Measurements from ENCODE around the gene RFT1. TPM values are rescaled to one million over a fixed set of nuclear protein-coding genes. Genes with fewer than 3 reads are reported as not detected.

The RFT1 gene
- total and polyA plus RNA-seq, 2 donors: 8.0 to 15.6 TPM

DNA sequence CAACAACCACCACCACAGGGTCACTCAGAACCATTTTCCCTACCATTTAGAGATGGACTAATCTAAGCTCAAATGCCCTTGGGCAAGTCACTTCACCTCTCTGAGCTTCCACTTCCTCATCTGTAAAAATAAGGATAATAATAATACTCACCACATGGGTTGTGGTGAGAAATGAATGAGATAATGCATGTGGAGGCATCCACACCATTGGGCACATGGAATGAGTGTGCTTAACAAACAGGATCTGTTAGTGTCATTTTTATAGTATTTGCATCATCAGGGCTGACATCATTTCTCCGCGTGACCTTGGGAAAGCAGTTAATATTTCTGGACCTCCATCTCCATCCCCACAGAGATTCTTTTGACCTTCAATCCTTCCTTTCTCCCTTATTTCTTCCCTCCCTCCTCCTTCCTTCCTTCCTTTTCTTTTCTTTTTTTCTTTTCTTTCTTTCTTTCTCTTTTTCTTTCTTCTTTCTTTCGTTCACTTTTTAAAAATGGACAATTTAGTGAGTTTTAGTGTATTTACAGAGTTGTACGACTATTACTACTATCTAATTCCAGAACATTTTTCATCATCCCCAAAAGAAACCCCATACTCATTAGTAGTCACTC lies 7.7 kb upstream of the RFT1 start:
- Histone ChIP-seq H3K4me1 (ENCODE audit: control insufficient read depth in 2 of 2, insufficient read depth in 2 of 2, low read length in 2 of 2) (peaks cover 0 to 23% of the 10 kb centered on the region in 2 donors), H3K4me3 (ENCODE audit: low read length in 2 of 2) (no peak overlapping the region), H3K27ac (ENCODE audit: low read depth in 1 of 2, low read length in 1 of 2) (no peak overlapping the region), H3K9me3 (ENCODE audit: control insufficient read depth in 2 of 2, insufficient read depth in 1 of 2, low read length in 1 of 2) (no peaks in the 10 kb centered on the region), H3K27me3 (ENCODE audit: control insufficient read depth in 2 of 2, insufficient read depth in 1 of 2, low read length in 1 of 2) (no peaks in the 10 kb centered on the region), H3K36me3 (ENCODE audit: control insufficient read depth in 2 of 2, insufficient read depth in 2 of 2, low read length in 1 of 2) (no peaks in the 10 kb centered on the region)
- DNase-seq (ENCODE audit: low read depth in 6 of 9, low spot score in 9 of 9): no peak
- 99% methylated on average over 4 of the region's 4 CpGs for WGBS

DNA sequence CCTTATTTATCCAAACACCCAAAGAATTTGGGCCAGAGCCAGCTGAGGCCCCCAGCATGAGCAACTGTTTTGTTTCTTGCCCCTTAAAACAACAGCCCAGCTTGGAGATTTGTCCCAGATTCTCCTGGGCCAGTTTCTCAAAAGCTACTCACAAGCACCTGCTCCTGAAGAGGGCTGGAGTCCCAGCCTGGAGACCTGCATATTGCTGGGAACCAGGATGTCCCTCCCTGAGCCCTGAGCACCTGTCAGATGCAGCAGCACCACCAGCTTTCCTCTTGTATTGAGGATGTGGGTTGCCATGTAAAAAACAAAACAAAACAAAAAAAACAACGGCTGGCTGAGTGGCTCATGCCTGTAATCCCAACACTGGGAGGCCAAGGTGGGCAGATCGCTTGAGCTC lies 7.0 kb upstream of the RFT1 start:
- 69% methylated on average over 2 of the region's 2 CpGs for WGBS
- Histone ChIP-seq H3K4me1 (ENCODE audit: control insufficient read depth in 2 of 2, insufficient read depth in 2 of 2, low read length in 2 of 2) (peaks cover 0 to 23% of the 10 kb centered on the region in 2 donors), H3K27ac (ENCODE audit: low read depth in 1 of 2, low read length in 1 of 2) (no peak overlapping the region), H3K9me3 (ENCODE audit: control insufficient read depth in 2 of 2, insufficient read depth in 1 of 2, low read length in 1 of 2) (no peaks in the 10 kb centered on the region), H3K4me3 (ENCODE audit: low read length in 2 of 2) (no peak overlapping the region), H3K27me3 (ENCODE audit: control insufficient read depth in 2 of 2, insufficient read depth in 1 of 2, low read length in 1 of 2) (no peaks in the 10 kb centered on the region), H3K36me3 (ENCODE audit: control insufficient read depth in 2 of 2, insufficient read depth in 2 of 2, low read length in 1 of 2) (no peaks in the 10 kb centered on the region)
- DNase-seq (ENCODE audit: low read depth in 6 of 9, low spot score in 9 of 9): peak in 1 of 9 donors; percentile 26

DNA sequence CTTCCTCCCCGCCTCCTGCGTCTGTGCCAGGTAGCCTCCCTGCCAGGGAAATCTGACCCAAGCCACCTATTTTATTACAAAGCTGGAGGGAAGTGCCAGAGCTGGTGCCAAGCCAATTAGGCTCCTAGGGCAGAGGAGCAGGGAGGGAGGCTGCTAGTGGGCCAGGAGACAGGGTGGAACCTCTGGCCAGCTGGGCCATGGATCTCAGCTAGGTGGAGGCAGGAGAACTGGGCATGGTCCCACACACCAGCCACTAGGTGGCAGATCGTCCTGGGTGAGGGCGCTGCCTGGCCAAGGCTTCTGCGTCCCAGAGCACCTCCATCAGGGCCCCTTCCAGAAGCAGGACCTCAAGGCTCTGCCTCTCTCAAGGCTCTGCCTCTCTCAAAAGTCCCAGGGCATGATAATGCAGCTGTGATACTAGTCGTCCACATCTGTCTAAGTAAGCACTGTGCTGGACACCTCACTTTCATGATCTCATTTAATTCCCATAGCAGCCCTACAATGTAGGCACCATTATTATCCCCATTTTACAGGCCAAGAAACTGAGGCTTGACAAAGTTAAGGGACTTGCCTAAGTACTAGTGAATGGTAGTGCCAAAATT lies 4.5 kb upstream of the RFT1 start:
- Histone ChIP-seq H3K27ac (ENCODE audit: low read depth in 1 of 2, low read length in 1 of 2) (no peak overlapping the region), H3K4me1 (ENCODE audit: control insufficient read depth in 2 of 2, insufficient read depth in 2 of 2, low read length in 2 of 2) (peaks cover 9 to 21% of the 10 kb centered on the region in 2 donors), H3K4me3 (ENCODE audit: low read length in 2 of 2) (no peak overlapping the region), H3K9me3 (ENCODE audit: control insufficient read depth in 2 of 2, insufficient read depth in 1 of 2, low read length in 1 of 2) (no peaks in the 10 kb centered on the region), H3K27me3 (ENCODE audit: control insufficient read depth in 2 of 2, insufficient read depth in 1 of 2, low read length in 1 of 2) (no peaks in the 10 kb centered on the region), H3K36me3 (ENCODE audit: control insufficient read depth in 2 of 2, insufficient read depth in 2 of 2, low read length in 1 of 2) (no peaks in the 10 kb centered on the region)
- DNase-seq (ENCODE audit: low read depth in 6 of 9, low spot score in 9 of 9): peak in 6 of 9 donors; percentile 9 to 59 (median 43)
- WGBS: 44% methylated on average over 6 of the region's 6 CpGs

DNA sequence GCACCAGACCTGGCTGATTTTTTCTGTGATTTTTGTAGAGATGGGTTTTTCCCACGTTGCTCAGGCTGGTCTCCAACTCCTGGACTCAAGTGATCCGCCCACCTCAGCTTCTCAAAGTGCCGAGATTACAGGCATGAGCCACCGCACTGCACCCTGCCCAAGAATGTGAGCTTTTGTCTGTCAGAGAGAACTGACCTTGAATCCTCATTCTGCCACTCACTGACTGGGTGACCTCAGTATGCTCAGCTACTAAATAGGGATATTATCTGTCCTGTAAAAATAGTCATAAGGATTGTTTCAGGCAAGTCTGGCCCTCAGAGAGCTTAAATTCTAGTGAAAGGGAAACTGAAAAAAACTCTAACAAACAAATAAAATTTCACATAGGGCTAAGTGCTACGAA lies 2.1 kb upstream of the RFT1 start:
- no peak overlapping the region for H3K27ac ChIP-seq (ENCODE audit: low read depth in 1 of 2, low read length in 1 of 2)
- peaks cover 15 to 24% of the 10 kb centered on the region in 2 donors for H3K4me1 ChIP-seq (ENCODE audit: control insufficient read depth in 2 of 2, insufficient read depth in 2 of 2, low read length in 2 of 2)
- no peaks in the 10 kb centered on the region for H3K36me3 ChIP-seq (ENCODE audit: control insufficient read depth in 2 of 2, insufficient read depth in 2 of 2, low read length in 1 of 2)
- no peak for DNase-seq (ENCODE audit: low read depth in 6 of 9, low spot score in 9 of 9)
- no peaks in the 10 kb centered on the region for H3K27me3 ChIP-seq (ENCODE audit: control insufficient read depth in 2 of 2, insufficient read depth in 1 of 2, low read length in 1 of 2)
- H3K4me3 ChIP-seq (ENCODE audit: low read length in 2 of 2): no peak overlapping the region
- 93% methylated on average over 5 of the region's 5 CpGs for WGBS
- no peaks in the 10 kb centered on the region for H3K9me3 ChIP-seq (ENCODE audit: control insufficient read depth in 2 of 2, insufficient read depth in 1 of 2, low read length in 1 of 2)

DNA sequence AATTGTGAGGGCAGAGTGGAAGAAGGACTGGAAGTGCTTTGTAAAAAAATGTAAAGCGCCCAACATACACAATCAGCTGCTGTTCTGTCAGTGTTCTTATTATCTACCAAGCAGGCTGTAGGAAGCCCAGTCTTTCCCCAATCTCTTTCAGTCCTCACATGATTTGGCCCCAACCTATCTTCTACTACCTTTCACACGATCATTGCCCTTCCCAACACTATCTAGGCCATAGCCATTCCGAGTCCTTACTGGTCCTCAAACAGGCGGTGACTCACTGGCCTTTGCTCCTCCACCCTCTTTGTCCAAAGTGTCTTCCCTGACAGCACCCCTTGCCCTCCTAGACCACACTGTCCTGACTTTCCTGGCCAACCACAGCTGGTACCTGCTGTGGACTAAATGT lies 861 bp upstream of the RFT1 start:
- DNase-seq (ENCODE audit: low read depth in 6 of 9, low spot score in 9 of 9): no peak
- Histone ChIP-seq H3K27ac (ENCODE audit: low read depth in 1 of 2, low read length in 1 of 2) (peak overlapping the region; percentile 69 to 82), H3K4me1 (ENCODE audit: control insufficient read depth in 2 of 2, insufficient read depth in 2 of 2, low read length in 2 of 2) (peaks cover 15 to 16% of the 10 kb centered on the region in 2 donors), H3K27me3 (ENCODE audit: control insufficient read depth in 2 of 2, insufficient read depth in 1 of 2, low read length in 1 of 2) (no peaks in the 10 kb centered on the region), H3K36me3 (ENCODE audit: control insufficient read depth in 2 of 2, insufficient read depth in 2 of 2, low read length in 1 of 2) (peaks cover 0 to 4% of the 10 kb centered on the region in 2 donors), H3K4me3 (ENCODE audit: low read length in 2 of 2) (peak overlapping the region; percentile 80 to 93), H3K9me3 (ENCODE audit: control insufficient read depth in 2 of 2, insufficient read depth in 1 of 2, low read length in 1 of 2) (no peaks in the 10 kb centered on the region)
- 96% methylated on average over 4 of the region's 4 CpGs for WGBS

DNA sequence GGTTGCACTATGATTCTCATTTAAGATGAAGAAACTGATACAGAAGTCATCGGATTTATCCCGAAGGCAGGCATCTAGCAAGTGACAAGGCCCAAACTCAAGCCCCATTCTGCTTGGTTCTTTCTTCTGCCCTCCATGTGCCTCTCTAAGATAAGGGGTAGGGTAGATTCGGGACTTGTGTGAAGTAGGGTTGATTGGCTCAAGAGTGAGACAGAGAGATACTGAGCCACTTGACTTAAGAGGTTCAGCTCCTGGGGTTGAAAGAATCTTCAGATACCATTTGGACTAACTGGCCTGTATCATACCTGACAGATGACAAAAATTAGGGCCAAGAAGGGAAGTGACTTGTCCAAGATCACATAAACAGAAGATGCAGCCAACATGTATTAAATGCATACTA lies 891 bp downstream of the RFT1 start:
- Histone ChIP-seq H3K36me3 (ENCODE audit: control insufficient read depth in 2 of 2, insufficient read depth in 2 of 2, low read length in 1 of 2) (peaks cover 4 to 20% of the 10 kb centered on the region in 2 donors), H3K9me3 (ENCODE audit: control insufficient read depth in 2 of 2, insufficient read depth in 1 of 2, low read length in 1 of 2) (no peaks in the 10 kb centered on the region), H3K27me3 (ENCODE audit: control insufficient read depth in 2 of 2, insufficient read depth in 1 of 2, low read length in 1 of 2) (no peaks in the 10 kb centered on the region), H3K4me1 (ENCODE audit: control insufficient read depth in 2 of 2, insufficient read depth in 2 of 2, low read length in 2 of 2) (peaks cover 15 to 16% of the 10 kb centered on the region in 2 donors), H3K4me3 (ENCODE audit: low read length in 2 of 2) (peak overlapping the region; percentile 80 to 93), H3K27ac (ENCODE audit: low read depth in 1 of 2, low read length in 1 of 2) (no peak overlapping the region)
- no peak for DNase-seq (ENCODE audit: low read depth in 6 of 9, low spot score in 9 of 9)
- WGBS: 96% methylated on average over 3 of the region's 3 CpGs

DNA sequence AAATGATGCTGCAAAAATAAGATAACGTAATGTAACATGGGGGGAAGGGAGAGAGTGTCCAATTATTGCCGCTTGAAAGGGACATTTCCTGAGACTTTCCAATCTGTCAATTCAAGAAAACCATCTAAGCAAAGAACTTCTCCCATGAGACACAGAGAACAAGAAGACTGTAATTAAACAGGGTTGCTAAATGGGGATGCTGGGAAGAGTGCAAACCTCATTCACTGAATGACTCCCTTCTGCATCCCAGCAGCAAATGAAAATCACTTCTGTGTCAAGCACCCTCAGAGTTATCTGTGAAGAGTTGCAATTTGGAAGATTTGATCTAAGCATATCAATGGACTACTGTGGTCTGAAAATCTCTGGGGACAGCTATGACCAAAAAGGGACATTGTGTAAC lies 3.6 kb downstream of the RFT1 start:
- H3K4me1 ChIP-seq (ENCODE audit: control insufficient read depth in 2 of 2, insufficient read depth in 2 of 2, low read length in 2 of 2): peaks cover 15 to 16% of the 10 kb centered on the region in 2 donors
- no peaks in the 10 kb centered on the region for H3K9me3 ChIP-seq (ENCODE audit: control insufficient read depth in 2 of 2, insufficient read depth in 1 of 2, low read length in 1 of 2)
- WGBS: 98% methylated on average over 2 of the region's 2 CpGs
- H3K36me3 ChIP-seq (ENCODE audit: control insufficient read depth in 2 of 2, insufficient read depth in 2 of 2, low read length in 1 of 2): peaks cover 27 to 46% of the 10 kb centered on the region in 2 donors
- H3K27me3 ChIP-seq (ENCODE audit: control insufficient read depth in 2 of 2, insufficient read depth in 1 of 2, low read length in 1 of 2): no peaks in the 10 kb centered on the region
- no peak for DNase-seq (ENCODE audit: low read depth in 6 of 9, low spot score in 9 of 9)
- no peak overlapping the region for H3K4me3 ChIP-seq (ENCODE audit: low read length in 2 of 2)
- no peak overlapping the region for H3K27ac ChIP-seq (ENCODE audit: low read depth in 1 of 2, low read length in 1 of 2)

DNA sequence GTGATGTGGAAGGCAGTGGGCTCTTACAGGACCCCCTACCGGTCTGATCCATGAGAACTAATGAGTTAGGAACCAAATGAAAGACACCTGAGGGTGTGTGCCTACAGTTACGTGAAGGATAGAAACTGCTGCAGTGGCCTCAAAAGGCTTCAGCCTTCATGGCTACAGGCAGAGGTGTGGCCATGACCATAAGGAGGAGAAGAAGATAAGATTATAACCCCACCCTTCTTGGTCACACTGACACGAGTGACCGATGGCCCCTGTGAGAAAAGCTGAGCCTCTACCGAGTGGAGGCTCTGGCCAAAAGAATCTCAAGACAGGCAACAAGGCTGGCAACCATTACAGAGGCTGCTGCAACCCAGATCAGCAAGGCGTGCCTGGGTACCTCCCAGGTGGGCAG lies 6.3 kb downstream of the RFT1 start:
- 97% methylated on average over 6 of the region's 6 CpGs for WGBS
- H3K4me1 ChIP-seq (ENCODE audit: control insufficient read depth in 2 of 2, insufficient read depth in 2 of 2, low read length in 2 of 2): no peaks in the 10 kb centered on the region
- H3K36me3 ChIP-seq (ENCODE audit: control insufficient read depth in 2 of 2, insufficient read depth in 2 of 2, low read length in 1 of 2): peaks cover 46 to 72% of the 10 kb centered on the region in 2 donors
- H3K4me3 ChIP-seq (ENCODE audit: low read length in 2 of 2): no peak overlapping the region
- DNase-seq (ENCODE audit: low read depth in 6 of 9, low spot score in 9 of 9): no peak
- no peaks in the 10 kb centered on the region for H3K9me3 ChIP-seq (ENCODE audit: control insufficient read depth in 2 of 2, insufficient read depth in 1 of 2, low read length in 1 of 2)
- H3K27ac ChIP-seq (ENCODE audit: low read depth in 1 of 2, low read length in 1 of 2): no peak overlapping the region
- no peaks in the 10 kb centered on the region for H3K27me3 ChIP-seq (ENCODE audit: control insufficient read depth in 2 of 2, insufficient read depth in 1 of 2, low read length in 1 of 2)

DNA sequence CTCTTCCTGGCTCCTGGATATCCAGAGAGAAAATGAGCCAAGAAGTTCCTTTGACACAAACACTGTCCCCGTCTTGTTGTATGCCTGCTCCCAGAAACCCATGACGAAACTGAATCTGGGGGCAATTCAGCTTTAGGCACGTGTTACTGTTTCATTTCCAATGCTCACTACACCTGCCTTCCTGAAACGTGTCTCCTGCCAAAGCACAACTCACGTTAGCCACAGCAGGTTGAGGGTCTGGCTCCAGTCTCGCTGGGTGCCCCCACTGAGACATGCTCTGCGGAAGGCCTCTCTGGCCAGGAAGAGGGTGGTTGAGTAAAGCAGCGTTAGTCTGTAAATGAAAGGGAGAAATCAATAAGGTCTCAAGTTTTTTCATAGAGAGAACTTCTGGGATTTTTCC lies 6.7 kb downstream of the RFT1 start:
- H3K36me3 ChIP-seq (ENCODE audit: control insufficient read depth in 2 of 2, insufficient read depth in 2 of 2, low read length in 1 of 2): peaks cover 50 to 76% of the 10 kb centered on the region in 2 donors
- no peak for DNase-seq (ENCODE audit: low read depth in 6 of 9, low spot score in 9 of 9)
- 97% methylated on average over 8 of the region's 8 CpGs for WGBS
- no peaks in the 10 kb centered on the region for H3K4me1 ChIP-seq (ENCODE audit: control insufficient read depth in 2 of 2, insufficient read depth in 2 of 2, low read length in 2 of 2)
- no peak overlapping the region for H3K27ac ChIP-seq (ENCODE audit: low read depth in 1 of 2, low read length in 1 of 2)
- H3K4me3 ChIP-seq (ENCODE audit: low read length in 2 of 2): no peak overlapping the region
- no peaks in the 10 kb centered on the region for H3K27me3 ChIP-seq (ENCODE audit: control insufficient read depth in 2 of 2, insufficient read depth in 1 of 2, low read length in 1 of 2)
- no peaks in the 10 kb centered on the region for H3K9me3 ChIP-seq (ENCODE audit: control insufficient read depth in 2 of 2, insufficient read depth in 1 of 2, low read length in 1 of 2)
